HCEC 1CT (cell line): ENCODE results near the gene CTTNBP2.
A peak's percentile ranks its signal among the peaks of the same experiment; 100 is the strongest.

Source experiments
- DNase-seq: peaks from one replicate; pipeline ENCODE4 v3.0.0-alpha.2; 2017

CTTNBP2 gene

GRCh38 chr7:117683430-117684175 is 189.6 kb downstream of the CTTNBP2 start:
- DNase-seq, result peak; percentile 31

- no peak for DNase-seq
Measured at GRCh38 chr7:117682681-117683385, 190.4 kb downstream of the CTTNBP2 start.

- no peak for DNase-seq
Measured at GRCh38 chr7:117679120-117679519, 194.1 kb downstream of the CTTNBP2 start.

- DNase-seq, result no peak
Measured at GRCh38 chr7:117675497-117676435, 197.5 kb downstream of the CTTNBP2 start.

GRCh38 chr7:117674617-117675016 is 198.6 kb downstream of the CTTNBP2 start:
- DNase-seq, result no peak

- DNase-seq, result peak; percentile 14
Measured at GRCh38 chr7:117673839-117674238, 199.4 kb downstream of the CTTNBP2 start.

GRCh38 chr7:117673367-117673766 is 199.9 kb downstream of the CTTNBP2 start:
- DNase-seq, result no peak

GRCh38 chr7:117672453-117672852 is 200.8 kb downstream of the CTTNBP2 start:
- DNase-seq, result no peak

- DNase-seq, result no peak
Measured at GRCh38 chr7:117669818-117670217, 203.4 kb downstream of the CTTNBP2 start.

- no peak for DNase-seq
Measured at GRCh38 chr7:117667456-117667855, 205.8 kb downstream of the CTTNBP2 start.

GRCh38 chr7:117666689-117667088 is 206.6 kb downstream of the CTTNBP2 start:
- DNase-seq, result no peak

GRCh38 chr7:117666031-117666430 is 207.2 kb downstream of the CTTNBP2 start:
- DNase-seq, result peak; percentile 54

- no peak for DNase-seq
Measured at GRCh38 chr7:117665368-117665767, 207.9 kb downstream of the CTTNBP2 start.

GRCh38 chr7:117664047-117664446 is 209.2 kb downstream of the CTTNBP2 start:
- no peak for DNase-seq

- DNase-seq, result no peak
Measured at GRCh38 chr7:117661328-117661727, 211.9 kb downstream of the CTTNBP2 start.
